VCaP (cell line): ENCODE measurements around the gene FLOT1.

Experiments
- H3K27ac ChIP-seq: fragments of 450-650 bp; 2 replicates; pipeline ENCODE4 v1.5.1; 2017
- CTCF ChIP-seq: fragments of 450-650 bp; conservative IDR thresholded peaks from 2 replicates; pipeline ENCODE4 v1.5.1; 2017; ENCODE audit warnings: mild to moderate bottlenecking, moderate library complexity

Gene FLOT1

GRCh38 chr6:30774701-30775100 is 32.2 kb upstream of the FLOT1 start:
- TF ChIP-seq CTCF, result no peak
- no peak overlapping the region for H3K27ac ChIP-seq

- no peak for TF ChIP-seq CTCF
- no peak overlapping the region for H3K27ac ChIP-seq
These were observed 28.1 kb upstream of the FLOT1 start for GRCh38 chr6:30770592-30770991.

- no peak for TF ChIP-seq CTCF
- no peak overlapping the region for H3K27ac ChIP-seq
These were observed 27.5 kb upstream of the FLOT1 start for GRCh38 chr6:30769853-30770524.

- H3K27ac ChIP-seq, result no peak overlapping the region
- TF ChIP-seq CTCF, result no peak
These were observed 26.8 kb upstream of the FLOT1 start for GRCh38 chr6:30769088-30769852.

- H3K27ac ChIP-seq, result no peak overlapping the region
- TF ChIP-seq CTCF, result no peak
These were observed 26.2 kb upstream of the FLOT1 start for GRCh38 chr6:30768634-30769087.

- H3K27ac ChIP-seq, result no peak overlapping the region
- no peak for TF ChIP-seq CTCF
These were observed 25.4 kb upstream of the FLOT1 start for GRCh38 chr6:30767944-30768301.

GRCh38 chr6:30767158-30767943 is 24.9 kb upstream of the FLOT1 start:
- no peak for TF ChIP-seq CTCF
- no peak overlapping the region for H3K27ac ChIP-seq
